Measurements from ENCODE around the gene SLIT2.

DNA sequence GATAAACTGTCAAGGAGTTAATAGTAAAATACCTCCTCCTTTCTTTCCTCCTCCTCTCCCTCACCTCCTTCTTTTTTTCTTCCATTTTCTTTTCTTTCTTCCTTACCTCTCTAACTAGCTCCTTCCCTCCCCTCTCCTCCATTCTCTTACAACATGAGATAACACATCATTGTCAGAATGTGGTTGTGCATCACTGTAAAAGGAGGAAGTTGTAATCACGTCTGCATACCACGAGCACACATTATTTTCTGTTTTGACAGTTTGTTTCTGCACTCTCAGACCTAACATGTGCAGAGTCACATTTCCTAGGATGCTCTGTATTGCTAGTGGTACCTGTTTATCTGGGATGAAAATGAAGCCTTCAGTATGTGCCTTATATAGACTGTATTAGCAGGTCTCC lies 9.1 kb downstream of the SLIT2 start:
- TF ChIP-seq, protein P1, sequence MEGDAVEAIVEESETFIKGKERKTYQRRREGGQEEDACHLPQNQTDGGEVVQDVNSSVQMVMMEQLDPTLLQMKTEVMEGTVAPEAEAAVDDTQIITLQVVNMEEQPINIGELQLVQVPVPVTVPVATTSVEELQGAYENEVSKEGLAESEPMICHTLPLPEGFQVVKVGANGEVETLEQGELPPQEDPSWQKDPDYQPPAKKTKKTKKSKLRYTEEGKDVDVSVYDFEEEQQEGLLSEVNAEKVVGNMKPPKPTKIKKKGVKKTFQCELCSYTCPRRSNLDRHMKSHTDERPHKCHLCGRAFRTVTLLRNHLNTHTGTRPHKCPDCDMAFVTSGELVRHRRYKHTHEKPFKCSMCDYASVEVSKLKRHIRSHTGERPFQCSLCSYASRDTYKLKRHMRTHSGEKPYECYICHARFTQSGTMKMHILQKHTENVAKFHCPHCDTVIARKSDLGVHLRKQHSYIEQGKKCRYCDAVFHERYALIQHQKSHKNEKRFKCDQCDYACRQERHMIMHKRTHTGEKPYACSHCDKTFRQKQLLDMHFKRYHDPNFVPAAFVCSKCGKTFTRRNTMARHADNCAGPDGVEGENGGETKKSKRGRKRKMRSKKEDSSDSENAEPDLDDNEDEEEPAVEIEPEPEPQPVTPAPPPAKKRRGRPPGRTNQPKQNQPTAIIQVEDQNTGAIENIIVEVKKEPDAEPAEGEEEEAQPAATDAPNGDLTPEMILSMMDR (IDR thresholded peaks at IDR 0.05): no peak
- TF ChIP-seq POLR2AphosphoS5 (IDR thresholded peaks at IDR 0.05): no peak
